HL-60 (cell line): ENCODE data around the gene NR4A1.
A peak's percentile ranks its signal among the peaks of the same experiment; 100 is the strongest.

Source experiments
- DNase-seq, 2 experiments: peaks; one replicate each; pipeline ENCODE4 v3.0.0-alpha.2; 2010 to 2020; ENCODE audit warnings: low read depth in 1 of 2, low spot score in 1 of 2
- H3K27ac ChIP-seq: fragments of 250-450 bp; sonication (Bioruptor Pico); replicated peaks from 2 replicates; pipeline ENCODE4 v1.5.1; 2020; ENCODE audit warnings: mild to moderate bottlenecking, moderate library complexity
- H3K27me3 ChIP-seq: fragments of 250-450 bp; sonication (Bioruptor Pico); 2 replicates; pipeline ENCODE4 v1.5.1; 2021; ENCODE audit warnings: mild to moderate bottlenecking, moderate library complexity; ENCODE audit not compliant: insufficient read depth, poor library complexity, severe bottlenecking
- H3K4me3 ChIP-seq: replicated peaks from 2 replicates; pipeline ENCODE4 v1.5.1; 2011; ENCODE audit warnings: mild to moderate bottlenecking, control low read depth, low read length; ENCODE audit not compliant: insufficient read depth
- CTCF ChIP-seq: IDR thresholded peaks from one replicate; pipeline ENCODE4 v1.5.1; 2011; ENCODE audit warnings: low read length, control low read depth, inconsistent platforms; ENCODE audit not compliant: insufficient read depth
- GABPA ChIP-seq: IDR thresholded peaks from 2 replicates; pipeline ENCODE4 v1.6.1; 2012; ENCODE audit warnings: low read depth
- POLR2AphosphoS5 ChIP-seq: IDR thresholded peaks from 2 replicates; pipeline ENCODE4 v1.6.1; 2012; ENCODE audit warnings: low read depth
- REST ChIP-seq: IDR thresholded peaks from 2 replicates; pipeline ENCODE4 v1.6.1; 2012; ENCODE audit warnings: low read depth; ENCODE audit not compliant: insufficient replicate concordance
- SPI1 ChIP-seq: IDR thresholded peaks from 2 replicates; pipeline ENCODE4 v1.6.1; 2012; ENCODE audit warnings: low read depth, mild to moderate bottlenecking, borderline replicate concordance

NR4A1 gene

GRCh38 chr12:52079576-52080402, 28.5 kb downstream of the NR4A1 start, which contains the start of gene SMIM41:
TSS of gene SMIM41 (plus strand) at chr12:52079704. CDS start at chr12:52079780, 76 bp downstream.
- H3K27ac ChIP-seq = no peak within 1 kb of the TSS

GRCh38 chr12:52080403-52081251, 29.4 kb downstream of the NR4A1 start:
- H3K27me3 ChIP-seq = no peaks in the 10 kb centered on the region
- no peak for DNase-seq
- TF ChIP-seq GABPA = no peak
- TF ChIP-seq SPI1 = no peak
- no peak for TF ChIP-seq CTCF
- TF ChIP-seq POLR2AphosphoS5 = no peak
- peak overlapping the region; percentile 30 for H3K27ac ChIP-seq
- no peak overlapping the region for H3K4me3 ChIP-seq

More at GRCh38 chr12:52079576-52080402, 28.5 kb downstream of the NR4A1 start, which contains the start of gene SMIM41:
- Histone ChIP-seq H3K4me3 (no peak within 1 kb of the TSS), H3K27me3 (no peaks in the 10 kb centered on the region)
- no peak for DNase-seq
- TF ChIP-seq CTCF (no peak), GABPA (no peak)

- Histone ChIP-seq H3K4me3 (no peak overlapping the region), H3K27me3 (no peaks in the 10 kb centered on the region), H3K27ac (peak overlapping the region; percentile 30)
- TF ChIP-seq SPI1 (peak; percentile 81), CTCF (no peak), POLR2AphosphoS5 (peak; percentile 74), REST (no peak), GABPA (no peak)
- DNase-seq = peak in 1 of 2 experiments; percentile 71
Measured at GRCh38 chr12:52081263-52081733, 30.1 kb downstream of the NR4A1 start.

GRCh38 chr12:52082026-52082668, 30.9 kb downstream of the NR4A1 start:
- no peak overlapping the region for H3K27ac ChIP-seq
- no peak for DNase-seq
- H3K27me3 ChIP-seq = peaks cover 6% of the 10 kb centered on the region
- no peak for TF ChIP-seq POLR2AphosphoS5
- TF ChIP-seq CTCF = no peak
- TF ChIP-seq GABPA = no peak
- no peak for TF ChIP-seq SPI1
- TF ChIP-seq REST = no peak
- no peak overlapping the region for H3K4me3 ChIP-seq
